Measurements from ENCODE around the gene POU4F2. TPM values are rescaled to one million over a fixed set of nuclear protein-coding genes. Genes with fewer than 3 reads are reported as not detected.
A peak's percentile ranks its signal among the peaks of the same experiment; 100 is the strongest.

The POU4F2 gene
- total and polyA plus RNA-seq, 2 donors (not counting 3 experiments of a cell fraction or from before 2014, with no cell fraction given), result not detected

DNA sequence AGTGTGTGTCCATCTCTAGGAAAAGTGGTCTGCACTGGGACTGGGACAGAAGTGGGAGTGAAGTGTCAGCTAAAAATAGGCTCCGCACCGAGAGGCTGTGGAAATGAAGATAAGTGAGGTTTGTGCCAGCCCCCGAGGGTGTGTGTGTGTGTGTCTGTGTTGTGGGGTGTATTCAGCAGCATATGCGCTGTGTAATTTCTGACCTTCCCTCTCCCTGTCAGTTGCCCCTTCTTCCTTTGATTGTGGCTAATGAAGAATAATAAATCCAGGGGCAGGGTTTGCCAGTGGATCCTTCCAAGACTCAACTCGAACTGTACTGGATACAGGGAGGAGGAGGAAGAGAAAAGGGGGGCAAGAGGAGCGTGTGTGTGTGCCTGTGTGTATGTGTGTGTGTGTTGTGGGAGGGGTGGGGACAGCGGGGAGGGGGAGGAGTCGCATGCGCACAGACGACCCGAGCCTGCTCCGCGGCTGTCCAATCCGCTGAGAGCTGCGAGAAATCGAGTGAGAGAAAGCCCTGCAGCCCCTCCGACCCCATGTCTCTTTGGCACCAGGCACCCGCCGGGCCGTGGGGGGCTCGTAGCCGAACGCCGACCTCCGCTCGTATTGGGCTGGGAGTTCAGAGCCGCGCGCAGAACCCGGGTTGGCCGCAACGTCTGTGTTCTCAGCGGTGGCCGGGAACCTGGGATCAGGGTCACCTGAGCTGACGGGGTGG is 916 bp upstream of the POU4F2 start:
- ChIA-PET CTCF (interaction anchor here (1.2 kb wide), 1 partner anchor 295 kb away, joined by 3 read pairs; no protein-coding TSS in a partner anchor), POLR2A (no interaction called here)
- TF ChIP-seq EZH2 (IDR thresholded peaks at IDR 0.05; ENCODE audit: borderline replicate concordance, low read depth, low read length, severe bottlenecking) (peak; percentile 27), MYC (IDR thresholded peaks at IDR 0.05; ENCODE audit: low read depth, low read length) (no peak)
- Histone ChIP-seq H3K9ac (replicated peaks; ENCODE audit: extremely low read depth, insufficient read depth, low read length) (no peak overlapping the region), H3K4me2 (ENCODE audit: insufficient read depth, low read length) (no peak overlapping the region), H3K4me3 (replicated peaks in 1 of 3; ENCODE audit: insufficient read depth in 1 of 3, low read depth in 1 of 3, low read length in 3 of 3) (no peak overlapping the region), H3K79me2 (ENCODE audit: control insufficient read depth, insufficient read depth, low read length) (no peaks in the 10 kb centered on the region), H3K4me1 (ENCODE audit: control insufficient read depth, extremely low read depth, insufficient read depth, low read length) (peaks cover 3% of the 10 kb centered on the region), H3K9me3 (replicated peaks; ENCODE audit: control insufficient read depth, insufficient read depth, low read length) (no peaks in the 10 kb centered on the region), H3K27me3 (ENCODE audit: control insufficient read depth in 2 of 2, insufficient read depth in 2 of 2, low read length in 2 of 2) (peaks cover 78 to 96% of the 10 kb centered on the region in 2 experiments), H3K9me1 (replicated peaks; ENCODE audit: control insufficient read depth, extremely low read depth, insufficient read depth, low read length) (no peaks in the 10 kb centered on the region), H3K36me3 (ENCODE audit: control insufficient read depth in 2 of 2, extremely low read depth in 1 of 2, insufficient read depth in 2 of 2, low read length in 2 of 2) (no peaks in the 10 kb centered on the region), H3K27ac (ENCODE audit: insufficient read depth, low read depth, low read length) (no peak overlapping the region), H4K20me1 (replicated peaks; ENCODE audit: control insufficient read depth, extremely low read depth, insufficient read depth, low read length) (no peaks in the 10 kb centered on the region), H2AFZ (ENCODE audit: low read depth, low read length) (no peak overlapping the region)
- DNase-seq (ENCODE audit: low read depth, low spot score) (no peak), FAIRE-seq (no peak)
- intact Hi-C loops (cut with micrococcal nuclease) (loop anchor here (5.0 kb wide), 1 partner anchor 295 kb away; no protein-coding TSS in a partner anchor), dilution Hi-C loops (cut with MboI; ENCODE audit: extremely low pct_ligation_motif_present, low sequenced_read_pairs) (no loop called here)
- no TSS peak for BruUV-seq (replicated peaks)

DNA sequence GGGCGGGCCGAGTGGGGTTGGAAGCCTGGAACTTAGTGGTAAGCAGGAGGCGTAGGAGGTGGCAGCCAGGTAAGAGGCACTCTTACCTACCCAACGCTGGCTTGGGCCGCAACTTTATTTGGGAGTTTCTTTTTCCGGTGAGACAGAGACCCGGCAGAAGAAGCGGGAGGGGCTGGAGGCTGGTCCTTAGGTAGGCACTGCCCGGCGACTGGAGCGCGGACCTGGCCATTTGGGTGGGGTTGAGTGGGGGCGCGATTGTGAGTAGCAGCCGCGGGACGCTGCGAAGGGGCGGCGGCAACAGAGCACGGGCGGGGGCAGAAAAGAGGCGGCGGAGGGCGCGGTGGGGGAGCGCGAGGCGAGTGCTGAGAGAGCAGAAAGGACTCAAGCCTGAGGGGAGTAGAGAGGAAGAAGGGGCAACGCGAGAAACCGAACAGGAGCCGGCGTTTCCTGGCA is 334 bp upstream of the POU4F2 start:
- Histone ChIP-seq H3K9me1 (replicated peaks; ENCODE audit: control insufficient read depth, extremely low read depth, insufficient read depth, low read length) (no peaks in the 10 kb centered on the region), H3K79me2 (ENCODE audit: control insufficient read depth, insufficient read depth, low read length) (no peaks in the 10 kb centered on the region), H3K27ac (ENCODE audit: insufficient read depth, low read depth, low read length) (no peak overlapping the region), H3K36me3 (ENCODE audit: control insufficient read depth in 2 of 2, extremely low read depth in 1 of 2, insufficient read depth in 2 of 2, low read length in 2 of 2) (no peaks in the 10 kb centered on the region), H3K4me1 (ENCODE audit: control insufficient read depth, extremely low read depth, insufficient read depth, low read length) (peaks cover 3% of the 10 kb centered on the region), H3K9ac (replicated peaks; ENCODE audit: extremely low read depth, insufficient read depth, low read length) (no peak overlapping the region), H3K4me3 (replicated peaks in 1 of 3; ENCODE audit: insufficient read depth in 1 of 3, low read depth in 1 of 3, low read length in 3 of 3) (peak overlapping the region in 1 of 3 experiments; percentile 19), H3K27me3 (ENCODE audit: control insufficient read depth in 2 of 2, insufficient read depth in 2 of 2, low read length in 2 of 2) (peaks cover 73 to 93% of the 10 kb centered on the region in 2 experiments), H3K4me2 (ENCODE audit: insufficient read depth, low read length) (no peak overlapping the region), H2AFZ (ENCODE audit: low read depth, low read length) (no peak overlapping the region), H4K20me1 (replicated peaks; ENCODE audit: control insufficient read depth, extremely low read depth, insufficient read depth, low read length) (no peaks in the 10 kb centered on the region), H3K9me3 (replicated peaks; ENCODE audit: control insufficient read depth, insufficient read depth, low read length) (no peaks in the 10 kb centered on the region)
- FAIRE-seq (no peak), DNase-seq (ENCODE audit: low read depth, low spot score) (no peak)
- ChIA-PET CTCF (interaction anchor here (1.2 kb wide), 1 partner anchor 295 kb away, joined by 3 read pairs; no protein-coding TSS in a partner anchor), POLR2A (no interaction called here)
- dilution Hi-C loops (cut with MboI; ENCODE audit: extremely low pct_ligation_motif_present, low sequenced_read_pairs) (no loop called here), intact Hi-C loops (cut with micrococcal nuclease) (loop anchor here (5.0 kb wide), 1 partner anchor 296 kb away; no protein-coding TSS in a partner anchor)
- TF ChIP-seq POLR2AphosphoS5 (IDR thresholded peaks at IDR 0.05; ENCODE audit: insufficient read depth, low read depth, low read length) (no peak), EZH2 (IDR thresholded peaks at IDR 0.05; ENCODE audit: borderline replicate concordance, low read depth, low read length, severe bottlenecking) (peak; percentile 77)
- BruUV-seq (replicated peaks), result no TSS peak
